GM18517 (cell line): ENCODE measurements around the gene SMURF2.

Experiments used
- ATAC-seq: cut with Tn5 transposase; IDR thresholded peaks from one replicate; pipeline ENCODE4 v1.9.1; 2021; ENCODE audit warnings: mild to moderate bottlenecking, moderate library complexity; ENCODE audit not compliant: unreplicated experiment

The SMURF2 gene

GRCh38 chr17:64544742-64545141 lies 117.4 kb downstream of the SMURF2 start:
- no peak for ATAC-seq

- ATAC-seq: no peak
These were observed 121.9 kb downstream of the SMURF2 start for GRCh38 chr17:64540118-64540776.

GRCh38 chr17:64538508-64539130 lies 123.5 kb downstream of the SMURF2 start:
- ATAC-seq: no peak

- ATAC-seq: no peak
These were observed 124.6 kb downstream of the SMURF2 start for GRCh38 chr17:64537488-64537887.

GRCh38 chr17:64536913-64537312 lies 125.2 kb downstream of the SMURF2 start:
- ATAC-seq: no peak

- no peak for ATAC-seq
These were observed 126.8 kb downstream of the SMURF2 start for GRCh38 chr17:64535357-64535756.

GRCh38 chr17:64534187-64534586 lies 127.9 kb downstream of the SMURF2 start:
- no peak for ATAC-seq

- no peak for ATAC-seq
These were observed 128.3 kb downstream of the SMURF2 start for GRCh38 chr17:64533784-64534183.

- ATAC-seq: no peak
These were observed 129.7 kb downstream of the SMURF2 start for GRCh38 chr17:64532409-64532808.

- no peak for ATAC-seq
These were observed 130.1 kb downstream of the SMURF2 start for GRCh38 chr17:64531955-64532371.

GRCh38 chr17:64529221-64529620 lies 132.9 kb downstream of the SMURF2 start:
- no peak for ATAC-seq

- no peak for ATAC-seq
These were observed 134.2 kb downstream of the SMURF2 start for GRCh38 chr17:64527914-64528313.

GRCh38 chr17:64520359-64520758 lies 141.7 kb downstream of the SMURF2 start:
- no peak for ATAC-seq

- ATAC-seq: no peak
These were observed 142.5 kb downstream of the SMURF2 start for GRCh38 chr17:64519601-64520000.

GRCh38 chr17:64515829-64516228 lies 146.3 kb downstream of the SMURF2 start:
- ATAC-seq: no peak

- no peak for ATAC-seq
These were observed 146.7 kb downstream of the SMURF2 start for GRCh38 chr17:64515419-64515818.

- ATAC-seq: no peak
These were observed 152.9 kb downstream of the SMURF2 start for GRCh38 chr17:64509179-64509578.

- ATAC-seq: no peak
These were observed 153.4 kb downstream of the SMURF2 start for GRCh38 chr17:64508683-64509082.

- peak; percentile 10 for ATAC-seq
These were observed 154.7 kb downstream of the SMURF2 start for GRCh38 chr17:64507413-64507782.

- ATAC-seq: peak; percentile 44
These were observed 155.3 kb downstream of the SMURF2 start, which contains the start of gene CEP95 for GRCh38 chr17:64506576-64507412. CEP95 (plus strand) TSS chr17:64506977; CDS start chr17:64507098, 121 bp downstream.

GRCh38 chr17:64506201-64506575 lies 155.9 kb downstream of the SMURF2 start, which contains the start of gene DDX5:
DDX5 (minus strand) TSS chr17:64506289; CDS start chr17:64506119, 170 bp downstream.
- ATAC-seq: peak; percentile 56
